K562 (cell line): ENCODE data around the gene MILR1. TPM values are rescaled to one million over a fixed set of nuclear protein-coding genes. Genes with fewer than 3 reads are reported as not detected.

Source experiments
- ATAC-seq: fragments of 200-7000 bp; cut with Tn5 transposase; 3 replicates; pipeline ENCODE4 v1.9.1; 2020; ENCODE audit warnings: moderate library complexity
- BruUV-seq: library from RNA; stranded (reverse); fragments of 400-500 nt; replicated peaks from 2 replicates; lab custom pipeline; 2021; lab: Mats Ljungman, UMichigan
- CTCF ChIA-PET: fragments of 300-600 bp; formaldehyde crosslinking; extraction: SDS; loops from one replicate; lab custom pipeline; 2021; ENCODE audit warnings: low intra/inter-chr PET ratio; lab: Yijun Ruan, JAX
- POLR2A ChIA-PET: fragments of 300-600, 350-650 bp; sonication (Branson Sonifier 250); formaldehyde crosslinking; extraction: SDS; loops from one replicate; lab custom pipeline; 2021; ENCODE audit warnings: antibody characterized with exemption, inconsistent platforms; lab: Yijun Ruan, JAX
- DNase-seq, 4 experiments: peaks; one replicate each; pipeline versions ENCODE4 v3.0.0 to v3.0.0-alpha.2; 2011 to 2018; ENCODE audit warnings: low spot score in 3 of 4, mixed read lengths in 3 of 4; ENCODE audit errors: extremely low read depth in 1 of 4
- FAIRE-seq: peaks from 2 replicates; lab custom pipeline; 2011; peaks lifted over from hg19 to GRCh38; lab: Jason Lieb, UNC
- H2AFZ ChIP-seq: 2 replicates; pipeline ENCODE4 v1.6.0; 2011; ENCODE audit warnings: low read depth, low read length, control low read depth, inconsistent platforms
- H3K27ac ChIP-seq: fragments of 200-600 bp; 3 replicates; pipeline ENCODE4 v1.8.0; 2011; ENCODE audit warnings: low read depth, mild to moderate bottlenecking, control low read depth, inconsistent platforms, low read length, moderate library complexity, mixed read lengths; ENCODE audit errors: extremely low read depth
- H3K27me3 ChIP-seq, 2 experiments: fragments of 300-600 bp in 1 of 2; 2 replicates in 1 of 2; 3 replicates in 1 of 2; pipeline versions ENCODE4 v1.6.0 to v1.8.0; 2011; ENCODE audit warnings: inconsistent platforms in 2 of 2, low read length in 2 of 2, mild to moderate bottlenecking in 1 of 2, mixed read lengths in 1 of 2, moderate library complexity in 1 of 2; ENCODE audit not compliant: control insufficient read depth in 2 of 2, insufficient read depth in 2 of 2
- H3K36me3 ChIP-seq: fragments of 300-600 bp; 3 replicates; pipeline ENCODE4 v1.8.0; 2011; ENCODE audit warnings: mild to moderate bottlenecking, low read length, inconsistent platforms; ENCODE audit not compliant: control insufficient read depth, insufficient read depth
- H3K4me1 ChIP-seq, 2 experiments: fragments of 200-600 bp in 1 of 2; replicated peaks in 1 of 2; 2 replicates in 1 of 2; 3 replicates in 1 of 2; pipeline versions ENCODE4 v1.5.1 to v1.8.0; 2011; ENCODE audit warnings: inconsistent platforms in 2 of 2, low read length in 2 of 2, mild to moderate bottlenecking in 1 of 2, mixed read lengths in 1 of 2, moderate library complexity in 1 of 2; ENCODE audit not compliant: control insufficient read depth in 2 of 2, insufficient read depth in 2 of 2
- H3K4me2 ChIP-seq: 2 replicates; pipeline ENCODE4 v1.6.1; 2011; ENCODE audit warnings: low read length, control low read depth, inconsistent platforms, mixed read lengths; ENCODE audit not compliant: insufficient read depth
- H3K4me3 ChIP-seq: fragments of 200-600 bp; sonication (generic), shearing (Covaris generic); 2 replicates; pipeline ENCODE4 v1.5.1; 2016; ENCODE audit warnings: control low read depth, inconsistent platforms
- H3K79me2 ChIP-seq: fragments of 200-600 bp; 3 replicates; pipeline ENCODE4 v1.8.0; 2011; ENCODE audit warnings: low read length, inconsistent platforms; ENCODE audit not compliant: control insufficient read depth, insufficient read depth
- H3K9ac ChIP-seq, 2 experiments: 2 replicates each; pipeline versions ENCODE4 v1.6.0 to v1.6.1; 2011; ENCODE audit warnings: low read depth in 2 of 2, low read length in 2 of 2, control low read depth in 1 of 2, inconsistent platforms in 1 of 2, mild to moderate bottlenecking in 1 of 2, mixed read lengths in 1 of 2; ENCODE audit not compliant: insufficient read depth in 1 of 2
- H3K9me1 ChIP-seq: one replicate; pipeline ENCODE4 v1.6.0; 2011; ENCODE audit warnings: inconsistent platforms, mild to moderate bottlenecking, low read length, moderate library complexity; ENCODE audit not compliant: control insufficient read depth, insufficient read depth
- H3K9me3 ChIP-seq: replicated peaks from 2 replicates; pipeline ENCODE4 v1.5.1; 2011; ENCODE audit warnings: low read depth, low read length, inconsistent platforms; ENCODE audit not compliant: control insufficient read depth, insufficient read depth
- H4K20me1 ChIP-seq: replicated peaks from 2 replicates; pipeline ENCODE4 v1.6.1; 2011; ENCODE audit warnings: low read length, inconsistent platforms, mixed read lengths; ENCODE audit not compliant: control insufficient read depth, insufficient read depth
- C11orf30 ChIP-seq: fragments of 450-650 bp; IDR thresholded peaks from 2 replicates; pipeline ENCODE4 v1.6.1; 2016; ENCODE audit warnings: low read depth, mild to moderate bottlenecking
- MAFF ChIP-seq: IDR thresholded peaks from 2 replicates; pipeline ENCODE4 v1.6.1; 2012; ENCODE audit warnings: low read length, improper control_type of control experiment
- MAFG ChIP-seq: fragments of 450-650 bp; conservative IDR thresholded peaks from 2 replicates; pipeline ENCODE4 v1.6.1; 2016; ENCODE audit warnings: missing genetic modification characterization, missing compliant biosample characterization
- MAFK ChIP-seq: IDR thresholded peaks from 2 replicates; pipeline ENCODE4 v1.6.1; 2011; ENCODE audit warnings: low read length, improper control_type of control experiment
- MTF1 ChIP-seq: fragments of 250-450 bp; sonication (Bioruptor Pico); IDR thresholded peaks from 2 replicates; pipeline ENCODE4 v1.9.0; 2021; ENCODE audit warnings: moderate library complexity, mild to moderate bottlenecking, inconsistent platforms, borderline replicate concordance
- NCOA6 ChIP-seq: fragments of 450-650 bp; IDR thresholded peaks from 2 replicates; pipeline ENCODE4 v1.6.1; 2017; ENCODE audit warnings: mild to moderate bottlenecking
- TEAD2 ChIP-seq: fragments of 450-650 bp; IDR thresholded peaks from 2 replicates; pipeline ENCODE4 v1.6.1; 2016; ENCODE audit warnings: missing genetic modification characterization, control low read depth, missing compliant biosample characterization
- ZFP36 ChIP-seq: fragments of 150-350 bp; IDR thresholded peaks from 2 replicates; pipeline ENCODE4 v1.6.1; 2018; ENCODE audit warnings: low read length, low read depth; ENCODE audit not compliant: partially characterized antibody
- ZNF316 ChIP-seq: fragments of 450-650 bp; IDR thresholded peaks from 2 replicates; pipeline ENCODE4 v1.6.1; 2016
- ZNF436 ChIP-seq: fragments of 250-450, 450-650 bp; sonication (Bioruptor Pico); formaldehyde crosslinking; IDR thresholded peaks from 2 replicates; pipeline ENCODE4 v1.7.0; 2020; ENCODE audit warnings: mild to moderate bottlenecking
- WGBS: fragments of 100-300 bp; shearing (Covaris generic); methylation state at CpG from one replicate; pipeline ENCODE4 v1.1.6; 2016; ENCODE audit warnings: low coverage, mixed read lengths; ENCODE audit not compliant: insufficient coverage; ENCODE audit errors: missing lambda C conversion rate; 5-methylcytosine and 5-hydroxymethylcytosine counted together
- in situ Hi-C: fragments of 300-500 bp; cut with MboI; formaldehyde crosslinking; loops from 4 replicates; pipeline ENCODE4 v1.15.0; 2018; ENCODE audit warnings: inconsistent platforms, mixed read lengths
- intact Hi-C: fragments of 100-400 bp; cut with micrococcal nuclease; formaldehyde crosslinking; loops from 2 replicates; pipeline ENCODE4 v1.14.2; 2022
- polyA plus RNA-seq, 8 experiments: library from polyadenylated mRNA; depleted of rRNA in 4 of 8; stranded (reverse) in 5 of 8; unstranded in 3 of 8; fragments of >200 nt; fragmentation: Nextera tagmentation in 2 of 8; fragmentation: Illumina TruSeq in 1 of 8; extraction: Ambion mirVana in 2 of 8; extraction: Trizol in 1 of 8; gene quantifications; 2 replicates each; pipeline versions ENCODE4 v1.2.1 to v1.2.3, GENCODE V29; 2011 to 2014; ENCODE audit warnings: inconsistent platforms in 1 of 8, missing spikeins in 1 of 8
- total RNA-seq, 7 experiments: library from RNA; depleted of rRNA in 6 of 7; stranded (reverse); fragments of >200 nt in 6 of 7; fragmentation: Illumina TruSeq in 2 of 7; extraction: Trizol in 2 of 7; gene quantifications; 2 replicates each; pipeline versions ENCODE4 v1.2.1 to v1.2.3, GENCODE V29; 2011 to 2021; ENCODE audit warnings: low replicate concordance in 1 of 7

The MILR1 gene
- total and polyA plus RNA-seq, 9 of the 15 experiments (the other 6 are each of a cell fraction or from before 2014, with no cell fraction given) = 3.8 to 14.1 (median 7.1) TPM

- peaks cover 71% of the 10 kb centered on the region for H3K36me3 ChIP-seq
- no peaks in the 10 kb centered on the region for H4K20me1 ChIP-seq
- BruUV-seq = no TSS peak
- intact Hi-C loops (loop anchor here (5.0 kb wide), 1 partner anchor 170 kb away; no protein-coding TSS in a partner anchor), in situ Hi-C loops (loop anchor here (5.0 kb wide), 2 partner anchors 70 to 185 kb away; no protein-coding TSS in a partner anchor)
- H3K27ac ChIP-seq = no peak overlapping the region
- peaks cover 3 to 4% of the 10 kb centered on the region in 2 experiments; a peak in 2 of 5 replicates for H3K4me1 ChIP-seq
- no peaks in the 10 kb centered on the region for H3K27me3 ChIP-seq
- no peak for FAIRE-seq
- WGBS = 90% methylated on average over 3 of the region's 3 CpGs
- H3K9me3 ChIP-seq = no peaks in the 10 kb centered on the region; the same call in 1 of the 2 replicates
- no peak overlapping the region for H3K9ac ChIP-seq
- ATAC-seq = no peak
- no peak overlapping the region for H2AFZ ChIP-seq
- CTCF ChIA-PET = interaction anchor here (2.4 kb wide), 1 partner anchor 71 kb away, joined by 16 read pairs; no protein-coding TSS in a partner anchor
- DNase-seq = no peak
- no peaks in the 10 kb centered on the region for H3K9me1 ChIP-seq
- H3K79me2 ChIP-seq = peaks cover 60% of the 10 kb centered on the region
- H3K4me3 ChIP-seq = no peak overlapping the region
- no peak overlapping the region for H3K4me2 ChIP-seq
- POLR2A ChIA-PET = interaction anchor here (1.4 to 2.8 kb wide), 4 partner anchors 9 to 17 kb away, joined by 6 to 8 read pairs (median 6); no protein-coding TSS in a partner anchor
- TF ChIP-seq MAFG (peak; percentile 63), MAFK (peak; percentile 58; the same call in 1 of the 2 replicates), ZNF436 (CRISPR knock-in tag) (no peak), MTF1 (CRISPR knock-in tag) (no peak), C11orf30 (peak; percentile 79), NCOA6 (no peak), TEAD2 (tag) (no peak), ZFP36 (no peak), MAFF (peak; percentile 71), ZNF316 (peak; percentile 86)
These were observed 43.1 kb downstream of the MILR1 start for GRCh38 chr17:64491994-64492393.
